Measurements from ENCODE around the gene TRAPPC2L.
"Not testable (repeated sequence)": the region's sequence is repeated elsewhere in the genome, so short reads cannot be mapped to it uniquely, and the experiment has no call there.

TRAPPC2L gene

DNA sequence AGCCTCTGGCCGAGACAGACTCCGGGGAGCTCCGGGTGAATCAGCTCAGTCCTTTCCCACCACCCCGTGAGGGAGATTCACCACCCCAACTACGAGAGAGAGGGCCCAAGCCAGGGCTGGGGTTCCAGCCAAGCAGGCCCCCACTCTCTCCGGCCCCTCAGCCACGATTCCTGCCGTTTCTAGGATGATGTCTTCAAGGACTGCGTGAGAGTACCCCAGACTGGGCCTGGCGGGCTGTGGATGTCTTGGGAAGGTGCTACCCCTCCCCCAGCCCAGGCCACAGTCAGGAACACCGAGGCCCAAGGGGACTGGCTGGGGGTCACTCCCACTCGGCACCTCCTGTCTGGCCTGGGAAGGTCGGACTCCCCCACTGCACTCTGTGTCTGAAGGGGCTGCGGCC lies 31.1 kb downstream of the TRAPPC2L start:
- TF ChIP-seq, protein P1, sequence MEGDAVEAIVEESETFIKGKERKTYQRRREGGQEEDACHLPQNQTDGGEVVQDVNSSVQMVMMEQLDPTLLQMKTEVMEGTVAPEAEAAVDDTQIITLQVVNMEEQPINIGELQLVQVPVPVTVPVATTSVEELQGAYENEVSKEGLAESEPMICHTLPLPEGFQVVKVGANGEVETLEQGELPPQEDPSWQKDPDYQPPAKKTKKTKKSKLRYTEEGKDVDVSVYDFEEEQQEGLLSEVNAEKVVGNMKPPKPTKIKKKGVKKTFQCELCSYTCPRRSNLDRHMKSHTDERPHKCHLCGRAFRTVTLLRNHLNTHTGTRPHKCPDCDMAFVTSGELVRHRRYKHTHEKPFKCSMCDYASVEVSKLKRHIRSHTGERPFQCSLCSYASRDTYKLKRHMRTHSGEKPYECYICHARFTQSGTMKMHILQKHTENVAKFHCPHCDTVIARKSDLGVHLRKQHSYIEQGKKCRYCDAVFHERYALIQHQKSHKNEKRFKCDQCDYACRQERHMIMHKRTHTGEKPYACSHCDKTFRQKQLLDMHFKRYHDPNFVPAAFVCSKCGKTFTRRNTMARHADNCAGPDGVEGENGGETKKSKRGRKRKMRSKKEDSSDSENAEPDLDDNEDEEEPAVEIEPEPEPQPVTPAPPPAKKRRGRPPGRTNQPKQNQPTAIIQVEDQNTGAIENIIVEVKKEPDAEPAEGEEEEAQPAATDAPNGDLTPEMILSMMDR (IDR thresholded peaks at IDR 0.05; ENCODE audit: low read depth, low read length, missing control alignments) = no peak
- H3K36me3 ChIP-seq (replicated peaks) = no peaks in the 10 kb centered on the region
- H3K27me3 ChIP-seq (replicated peaks) = no peaks in the 10 kb centered on the region
- no peak overlapping the region for H3K4me3 ChIP-seq (ENCODE audit: low read depth, low read length)
- no peak for DNase-seq
- in situ Hi-C loops (cut with HindIII; ENCODE audit: low pct_ligation_motif_present, low sequenced_read_pairs) = no loop called here
- H3K27ac ChIP-seq = no peak overlapping the region

DNA sequence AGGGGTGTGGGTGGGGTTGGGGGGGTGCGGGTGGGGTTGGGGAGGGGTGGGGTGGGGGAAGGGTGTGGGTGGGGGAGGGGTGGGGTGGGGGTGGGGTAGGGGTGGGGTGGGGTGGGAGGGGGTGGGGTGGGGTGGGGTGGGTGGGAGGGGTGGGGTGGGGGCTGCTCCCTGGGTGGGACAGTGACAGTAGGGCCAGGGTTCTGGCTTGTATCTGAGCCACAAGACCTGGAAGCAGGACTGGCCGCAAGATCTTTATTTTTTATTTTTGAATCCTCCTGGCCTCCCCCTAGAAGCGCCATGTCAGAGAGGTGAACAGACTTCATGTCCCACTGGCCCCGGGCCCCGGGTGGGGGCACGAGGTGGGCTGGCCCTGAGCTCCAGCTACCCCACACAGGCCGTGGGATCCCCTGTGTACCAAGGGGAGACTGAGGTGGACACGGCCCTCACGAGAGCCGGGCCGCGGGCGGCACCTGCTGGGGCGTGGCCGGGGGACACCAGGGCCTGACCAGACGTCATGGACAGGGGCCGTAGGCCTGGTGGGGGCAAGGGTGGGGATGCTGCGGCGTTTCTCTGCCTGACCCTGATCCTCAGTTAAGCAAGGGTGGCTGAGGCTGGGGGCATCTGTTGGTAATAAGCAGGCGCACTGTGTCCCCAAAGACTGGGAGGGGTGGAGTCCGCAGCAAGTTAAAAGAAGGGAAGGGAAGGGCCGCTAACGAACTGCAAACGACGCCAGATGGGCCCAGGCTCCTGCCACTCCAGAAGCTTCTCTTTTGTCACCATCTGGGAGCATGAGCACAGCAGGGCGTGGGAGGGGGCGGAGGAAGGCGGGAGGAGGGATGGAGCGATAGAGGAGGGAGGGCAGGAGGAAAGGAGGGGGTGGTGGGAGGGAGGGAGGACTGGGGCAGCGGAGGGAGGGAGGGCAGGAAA lies 31.8 kb downstream of the TRAPPC2L start:
- in situ Hi-C loops (cut with HindIII; ENCODE audit: low pct_ligation_motif_present, low sequenced_read_pairs) = no loop called here
- TF ChIP-seq, protein P1 (IDR thresholded peaks at IDR 0.05; ENCODE audit: low read depth, low read length, missing control alignments) = no peak
- DNase-seq = no peak
- Histone ChIP-seq H3K27me3 (replicated peaks) (no peaks in the 10 kb centered on the region), H3K27ac (no peak overlapping the region), H3K36me3 (replicated peaks) (no peaks in the 10 kb centered on the region), H3K4me3 (ENCODE audit: low read depth, low read length) (no peak overlapping the region)

DNA sequence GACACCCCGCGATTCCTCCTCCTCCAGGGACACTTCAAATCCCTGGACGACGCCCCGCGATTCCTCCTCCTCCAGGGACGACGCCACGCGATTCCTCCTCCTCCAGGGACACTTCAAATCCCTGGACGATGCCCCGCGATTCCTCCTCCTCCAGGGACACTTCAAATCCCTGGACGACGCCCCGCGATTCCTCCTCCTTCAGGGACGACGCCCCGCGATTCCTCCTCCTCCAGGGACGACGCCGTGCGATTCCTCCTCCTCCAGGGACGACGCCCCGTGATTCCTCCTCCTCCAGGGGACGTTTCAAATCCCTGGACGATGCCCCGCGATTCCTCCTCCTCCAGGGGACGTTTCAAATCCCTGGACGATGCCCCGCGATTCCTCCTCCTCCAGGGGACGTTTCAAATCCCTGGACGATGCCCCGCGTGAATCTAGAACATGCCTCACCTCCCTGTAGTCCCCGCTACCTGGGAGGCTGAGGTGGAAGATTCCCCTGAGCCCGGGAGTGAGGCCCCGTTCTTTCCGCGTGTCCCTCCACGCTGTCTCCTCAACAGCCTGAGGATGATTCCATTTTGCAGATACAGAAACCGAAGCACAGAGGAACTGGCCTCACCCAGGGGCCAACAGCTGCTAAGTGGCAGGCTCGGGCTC lies 32.9 kb downstream of the TRAPPC2L start:
- DNase-seq; in situ Hi-C loops (cut with HindIII; ENCODE audit: low pct_ligation_motif_present, low sequenced_read_pairs); H3K27ac ChIP-seq; H3K36me3 ChIP-seq (replicated peaks); H3K4me3 ChIP-seq (ENCODE audit: low read depth, low read length); H3K27me3 ChIP-seq (replicated peaks): not testable (repeated sequence)

- Histone ChIP-seq H3K27ac (no peak overlapping the region), H3K27me3 (replicated peaks) (no peaks in the 10 kb centered on the region), H3K36me3 (replicated peaks) (no peaks in the 10 kb centered on the region), H3K4me3 (ENCODE audit: low read depth, low read length) (no peak overlapping the region)
- no peak for DNase-seq
- TF ChIP-seq, protein P1 (IDR thresholded peaks at IDR 0.05; ENCODE audit: low read depth, low read length, missing control alignments) = no peak
- in situ Hi-C loops (cut with HindIII; ENCODE audit: low pct_ligation_motif_present, low sequenced_read_pairs) = no loop called here
Observed at GRCh38 chr16:88891083-88891482, 34.2 kb downstream of the TRAPPC2L start.

DNA sequence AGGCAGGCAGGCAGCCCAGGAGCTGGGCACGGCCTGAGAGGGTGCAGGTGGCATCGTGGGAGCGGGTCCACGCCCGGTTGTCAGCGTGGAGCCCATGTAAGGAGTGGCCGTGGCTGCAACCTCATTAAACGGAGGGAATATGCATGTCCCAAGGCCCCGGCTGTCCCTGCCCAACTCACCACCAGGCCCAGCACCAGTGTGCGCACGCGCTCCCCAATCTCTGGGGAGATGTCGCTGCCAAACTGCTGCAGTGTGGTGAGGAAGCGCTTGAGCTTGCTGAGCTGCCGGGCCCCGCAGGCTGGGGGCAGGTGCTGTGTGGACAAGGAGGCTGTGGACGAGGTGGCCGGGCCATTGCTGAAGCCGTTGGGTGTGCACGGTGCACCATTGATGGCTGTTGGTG lies 35.1 kb downstream of the TRAPPC2L start:
- in situ Hi-C loops (cut with HindIII; ENCODE audit: low pct_ligation_motif_present, low sequenced_read_pairs) = no loop called here
- no peak for DNase-seq
- no peaks in the 10 kb centered on the region for H3K36me3 ChIP-seq (replicated peaks)
- TF ChIP-seq, protein P1 (IDR thresholded peaks at IDR 0.05; ENCODE audit: low read depth, low read length, missing control alignments) = no peak
- no peak overlapping the region for H3K27ac ChIP-seq
- H3K27me3 ChIP-seq (replicated peaks) = no peaks in the 10 kb centered on the region
- H3K4me3 ChIP-seq (ENCODE audit: low read depth, low read length) = no peak overlapping the region

DNA sequence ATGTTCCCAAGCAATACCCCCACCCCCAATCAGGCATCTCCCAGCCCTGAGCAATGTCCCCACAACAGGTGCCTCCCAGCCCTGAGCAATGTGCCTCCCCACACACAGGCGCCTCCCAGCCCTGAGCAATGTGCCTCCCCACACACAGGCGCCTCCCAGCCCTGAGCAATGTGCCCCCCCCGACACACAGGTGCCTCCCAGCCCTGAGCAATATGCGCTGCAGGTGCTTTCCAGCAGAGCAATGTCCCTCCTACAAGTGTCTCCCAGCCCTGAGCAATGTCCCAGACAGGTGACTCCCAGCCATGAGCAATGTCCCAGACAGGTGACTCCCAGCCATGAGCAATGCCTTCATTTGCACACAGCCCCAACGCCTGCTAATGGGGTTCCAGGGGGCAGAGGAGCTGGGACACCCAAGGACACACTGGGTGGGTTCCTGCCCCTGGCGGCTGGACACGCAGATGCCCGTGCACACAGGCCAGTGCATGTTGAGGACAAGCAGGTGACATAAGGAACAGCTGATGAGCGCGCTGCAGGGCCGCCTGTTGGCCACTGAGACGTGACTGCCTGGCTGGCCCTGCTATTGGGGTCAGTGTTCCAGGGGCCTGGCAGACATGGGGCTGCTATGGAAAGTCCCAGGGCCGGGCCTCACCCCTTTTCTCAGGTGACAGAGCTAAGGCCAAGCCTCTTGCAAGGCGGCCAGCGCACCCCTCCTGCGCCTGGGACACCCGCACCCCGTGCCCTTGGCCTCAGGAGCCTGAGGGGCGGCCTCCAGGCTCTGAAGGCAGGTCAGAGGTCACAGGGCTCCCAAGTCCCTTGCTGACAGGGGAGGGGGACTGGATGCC lies 36.4 kb downstream of the TRAPPC2L start:
- TF ChIP-seq, protein P1 (IDR thresholded peaks at IDR 0.05; ENCODE audit: low read depth, low read length, missing control alignments) = no peak
- no peak overlapping the region for H3K27ac ChIP-seq
- DNase-seq = no peak
- peaks cover 2% of the 10 kb centered on the region for H3K27me3 ChIP-seq (replicated peaks)
- H3K4me3 ChIP-seq (ENCODE audit: low read depth, low read length) = no peak overlapping the region
- in situ Hi-C loops (cut with HindIII; ENCODE audit: low pct_ligation_motif_present, low sequenced_read_pairs) = no loop called here
- no peaks in the 10 kb centered on the region for H3K36me3 ChIP-seq (replicated peaks)

DNA sequence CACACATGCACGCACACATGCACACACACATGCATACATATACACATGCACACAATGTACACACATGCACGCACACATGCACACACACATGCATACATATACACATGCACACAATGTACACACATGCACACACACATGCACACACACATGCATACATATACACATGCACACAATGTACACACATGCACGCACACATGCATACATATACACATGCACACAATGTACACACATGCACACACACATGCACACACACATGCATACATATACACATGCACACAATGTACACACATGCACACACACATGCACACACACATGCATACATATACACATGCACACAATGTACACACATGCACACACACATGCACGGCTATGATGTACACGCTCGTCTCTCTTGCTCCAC lies 37.3 kb downstream of the TRAPPC2L start:
- H3K36me3 ChIP-seq (replicated peaks); DNase-seq; H3K27ac ChIP-seq; H3K27me3 ChIP-seq (replicated peaks); in situ Hi-C loops (cut with HindIII; ENCODE audit: low pct_ligation_motif_present, low sequenced_read_pairs); H3K4me3 ChIP-seq (ENCODE audit: low read depth, low read length): not testable (repeated sequence)
